ENCODE measurements around the gene CLIP1. TPM values are rescaled to one million over a fixed set of nuclear protein-coding genes. Genes with fewer than 3 reads are reported as not detected.
"Not testable (repeated sequence)": the region's sequence is repeated elsewhere in the genome, so short reads cannot be mapped to it uniquely, and the experiment has no call there.

The CLIP1 gene
- total RNA-seq, 4 donors from 2014 or later: 48.2 to 134 (median 96.8) TPM

- Histone ChIP-seq H3K27me3 (no peaks in the 10 kb centered on the region), H3K36me3 (no peaks in the 10 kb centered on the region), H3K4me1 (peaks cover 4 to 7% of the 10 kb centered on the region in 2 donors), H3K4me3 (peak overlapping the region; percentile 63 to 97), H3K9me3 (no peaks in the 10 kb centered on the region), H3K27ac (peak overlapping the region; percentile 99 to 100)
- peak; percentile 59 to 67 for DNase-seq
- intact Hi-C loops (cut with DNase I; ENCODE audit: low total_unique reads): no loop called here
- TF ChIP-seq POLR2A (IDR thresholded peaks at IDR 0.05) (peak in 1 of 2 donors; percentile 35), CTCF (IDR thresholded peaks at IDR 0.05) (no peak)
Measured at GRCh38 chr12:122421187-122421820, 1.2 kb downstream of the CLIP1 start.

DNA sequence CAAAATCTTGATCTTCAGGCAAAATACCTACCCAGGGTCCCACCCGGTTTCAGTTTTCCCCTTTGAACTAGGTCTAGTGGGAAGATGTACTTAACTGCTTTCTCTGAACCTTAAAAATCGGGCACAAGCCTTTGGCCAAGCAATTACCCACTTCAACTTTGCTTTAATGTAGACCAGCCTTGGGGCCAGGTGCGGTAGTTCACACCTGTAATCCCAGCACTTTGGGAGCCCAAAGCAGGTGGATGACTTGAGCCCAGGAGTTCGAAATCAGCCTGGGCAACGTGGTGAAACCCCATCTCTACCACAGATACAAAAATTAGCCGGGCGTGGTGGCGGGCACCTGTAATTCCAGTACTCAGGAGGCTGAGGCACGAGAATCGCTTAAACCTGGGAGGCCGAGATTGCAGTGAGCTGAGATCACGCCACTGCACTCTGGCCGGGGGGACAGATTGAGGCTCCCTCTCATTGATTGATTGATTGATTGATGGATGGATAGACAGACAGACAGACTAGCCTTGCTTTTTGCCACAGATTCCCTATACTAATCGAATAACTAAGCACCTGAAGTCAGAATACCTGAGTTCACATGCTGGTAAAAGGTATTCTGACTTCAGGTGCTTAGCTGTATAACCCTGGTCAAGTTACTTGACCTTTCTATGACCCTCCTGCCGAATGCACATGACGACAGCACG is 1.9 kb downstream of the CLIP1 start:
- DNase-seq: no peak
- H3K36me3 ChIP-seq: no peaks in the 10 kb centered on the region
- H3K27ac ChIP-seq: peak overlapping the region; percentile 99 to 100
- no peaks in the 10 kb centered on the region for H3K27me3 ChIP-seq
- H3K9me3 ChIP-seq: no peaks in the 10 kb centered on the region
- intact Hi-C loops (cut with DNase I; ENCODE audit: low total_unique reads): no loop called here
- peak overlapping the region; percentile 63 to 97 for H3K4me3 ChIP-seq
- TF ChIP-seq POLR2A (IDR thresholded peaks at IDR 0.05): no peak
- no peak for TF ChIP-seq CTCF (IDR thresholded peaks at IDR 0.05)
- H3K4me1 ChIP-seq: peaks cover 4 to 7% of the 10 kb centered on the region in 2 donors

DNA sequence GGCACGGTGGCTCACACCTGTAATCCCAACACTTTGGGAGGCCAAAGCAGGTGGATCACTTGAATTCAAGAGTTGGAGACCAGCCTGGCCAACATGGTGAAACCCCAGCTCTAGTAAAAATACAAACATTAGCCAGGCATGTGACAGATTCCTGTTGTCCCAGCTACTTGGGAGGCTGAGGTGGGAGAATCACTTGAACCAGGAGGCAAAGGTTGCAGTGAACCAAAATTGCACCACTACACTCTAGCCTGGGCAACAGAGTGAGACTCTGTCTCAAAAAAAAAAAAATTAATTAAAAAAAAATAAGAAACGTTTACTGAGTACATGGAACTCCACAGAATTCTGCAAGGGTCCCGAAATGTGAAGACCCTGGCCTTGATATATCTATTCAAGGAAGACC is 3.4 kb downstream of the CLIP1 start:
- H3K36me3 ChIP-seq; H3K27ac ChIP-seq; H3K4me3 ChIP-seq; H3K4me1 ChIP-seq; H3K27me3 ChIP-seq; DNase-seq; intact Hi-C loops (cut with DNase I; ENCODE audit: low total_unique reads); H3K9me3 ChIP-seq: not testable (repeated sequence)

DNA sequence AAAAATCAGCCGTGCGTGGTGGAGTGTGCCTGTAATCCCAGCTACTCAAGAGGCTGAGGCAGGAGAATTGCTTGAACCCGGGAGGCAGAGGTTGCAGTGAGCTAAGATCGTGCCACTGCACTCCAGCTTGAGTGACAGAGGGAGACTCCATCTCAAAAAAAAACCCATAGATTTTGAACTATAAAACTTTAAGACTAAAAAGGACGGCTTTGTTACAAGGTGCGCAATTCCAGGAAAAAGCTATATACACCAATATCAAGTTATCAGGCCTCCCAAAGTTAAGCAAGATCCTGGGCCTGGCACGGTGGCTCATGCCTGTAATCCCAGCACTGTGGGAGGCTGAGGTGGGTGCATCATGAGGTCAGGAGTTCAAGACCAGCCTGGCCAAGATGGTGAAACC is 6.8 kb downstream of the CLIP1 start:
- H3K9me3 ChIP-seq; H3K27me3 ChIP-seq; intact Hi-C loops (cut with DNase I; ENCODE audit: low total_unique reads); H3K4me3 ChIP-seq; DNase-seq; H3K4me1 ChIP-seq; H3K36me3 ChIP-seq; H3K27ac ChIP-seq: not testable (repeated sequence)

GRCh38 chr12:122413516-122414404 is 8.7 kb downstream of the CLIP1 start:
- H3K27ac ChIP-seq: peak overlapping the region; percentile 69 to 90
- intact Hi-C loops (cut with DNase I; ENCODE audit: low total_unique reads): no loop called here

More at GRCh38 chr12:122413516-122414404, 8.7 kb downstream of the CLIP1 start:
- H3K9me3 ChIP-seq: no peaks in the 10 kb centered on the region
- no peaks in the 10 kb centered on the region for H3K36me3 ChIP-seq
- no peaks in the 10 kb centered on the region for H3K27me3 ChIP-seq
- no peak for DNase-seq
- TF ChIP-seq CTCF (IDR thresholded peaks at IDR 0.05) (no peak), POLR2A (IDR thresholded peaks at IDR 0.05) (no peak)
- no peak overlapping the region for H3K4me3 ChIP-seq
- no peaks in the 10 kb centered on the region for H3K4me1 ChIP-seq

All from uterus (tissue), 4 donors.